ENCODE results near the gene ANKLE1. TPM values are rescaled to one million over a fixed set of nuclear protein-coding genes. Genes with fewer than 3 reads are reported as not detected.

ANKLE1 gene
- polyA plus RNA-seq, 1 donor, result 1.6 TPM

GRCh38 chr19:17306285-17306714 lies 24.6 kb downstream of the ANKLE1 start:
- no peak for DNase-seq

DNA sequence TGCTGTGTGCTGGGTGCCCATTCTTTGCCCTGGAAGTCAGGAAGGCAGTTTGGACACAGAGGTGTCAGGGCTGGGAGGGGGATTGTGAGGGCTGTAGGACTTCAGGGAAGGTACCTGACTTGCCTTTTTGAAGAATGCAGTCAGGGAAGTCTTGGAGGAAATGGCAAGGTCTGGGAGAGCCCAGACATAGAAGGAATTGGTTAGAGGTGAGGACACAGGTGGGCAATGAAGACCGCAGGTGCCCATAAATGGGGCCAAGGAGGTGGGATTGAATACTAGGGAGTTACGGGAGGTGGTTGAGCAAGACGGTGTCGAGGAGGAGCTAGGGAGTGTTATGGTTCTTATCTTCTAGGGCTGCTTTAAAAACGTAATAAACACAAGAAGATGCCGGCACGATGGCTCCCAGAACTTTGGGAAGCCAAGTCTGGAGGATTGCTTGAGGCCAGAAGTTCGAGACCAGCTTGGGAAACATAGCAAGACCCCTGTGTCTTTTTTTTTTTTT lies 26.2 kb downstream of the ANKLE1 start:
- DNase-seq, result no peak

GRCh38 chr19:17309198-17309964 lies 27.7 kb downstream of the ANKLE1 start, which contains the start of gene DDA1:
Gene DDA1 (plus strand): TSS chr19:17309563. CDS start chr19:17309655, 92 bp downstream.
- peak; percentile 99 for DNase-seq

DNA sequence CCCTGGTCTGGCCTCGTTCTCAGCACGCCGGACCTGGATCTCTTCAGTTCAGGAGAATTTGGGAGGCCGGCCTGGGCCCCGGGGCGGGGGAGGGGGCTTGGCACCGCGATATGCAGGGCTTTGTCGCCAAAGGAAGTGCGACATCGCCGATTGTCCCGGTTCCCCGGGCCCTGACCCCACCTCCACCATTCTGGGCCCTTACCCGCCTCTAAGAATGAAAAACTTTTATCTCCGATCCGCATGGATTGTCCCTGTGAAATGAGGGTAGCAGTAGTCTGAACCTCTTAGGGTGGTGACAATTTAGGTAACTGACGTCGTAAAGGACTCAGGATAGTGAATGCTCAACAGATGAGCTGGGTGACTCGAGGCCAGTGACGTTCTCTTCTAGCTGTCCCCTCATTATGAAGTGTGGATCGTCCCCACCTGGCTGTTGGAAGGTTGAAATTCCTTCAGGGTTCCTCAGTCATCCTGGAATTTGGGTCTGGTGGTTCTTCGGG lies 28.3 kb downstream of the ANKLE1 start:
- DNase-seq, result no peak

DNA sequence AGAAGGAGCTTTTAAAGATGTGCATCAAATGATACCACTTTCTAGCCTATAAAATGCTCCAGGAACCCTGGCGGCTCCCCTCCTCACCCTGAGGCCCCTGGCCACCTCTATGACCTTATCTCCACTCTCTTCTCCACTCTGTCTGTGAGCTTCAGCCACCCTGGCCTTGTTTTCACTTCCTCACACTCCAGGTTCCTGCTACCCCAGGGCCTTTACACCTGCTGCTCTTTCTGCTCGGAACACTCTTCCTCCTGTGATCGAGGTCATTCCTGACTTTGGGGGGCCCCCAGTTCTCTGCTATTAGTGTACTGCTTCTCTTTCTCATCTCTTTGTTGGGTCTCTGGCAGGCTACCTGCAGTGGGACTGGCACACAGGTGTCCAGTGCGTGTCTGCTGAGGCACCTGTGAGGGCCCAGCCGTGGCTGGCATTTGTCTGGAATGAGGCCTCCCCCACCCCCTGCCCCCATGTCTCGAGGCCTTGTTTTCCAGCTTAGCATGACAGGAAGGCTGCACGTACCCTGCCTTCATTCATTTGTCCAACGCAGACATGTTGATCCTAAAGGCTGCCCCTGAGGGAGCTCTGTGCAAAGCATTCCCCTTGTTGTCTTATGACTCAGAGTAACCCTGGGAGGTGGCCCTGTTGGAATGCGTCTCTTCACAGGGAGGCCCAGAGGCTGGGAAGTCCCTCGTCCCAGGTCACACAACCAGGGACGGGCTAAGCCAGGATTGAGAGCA lies 29.9 kb downstream of the ANKLE1 start:
- no peak for DNase-seq

- DNase-seq, result no peak
Measured at GRCh38 chr19:17312189-17313113, 30.8 kb downstream of the ANKLE1 start.

- no peak for DNase-seq
Measured at GRCh38 chr19:17314007-17314593, 32.4 kb downstream of the ANKLE1 start.

GRCh38 chr19:17318966-17319365 lies 37.3 kb downstream of the ANKLE1 start:
- DNase-seq, result no peak

- DNase-seq, result no peak
Measured at GRCh38 chr19:17319473-17320238, 38.0 kb downstream of the ANKLE1 start.

DNA sequence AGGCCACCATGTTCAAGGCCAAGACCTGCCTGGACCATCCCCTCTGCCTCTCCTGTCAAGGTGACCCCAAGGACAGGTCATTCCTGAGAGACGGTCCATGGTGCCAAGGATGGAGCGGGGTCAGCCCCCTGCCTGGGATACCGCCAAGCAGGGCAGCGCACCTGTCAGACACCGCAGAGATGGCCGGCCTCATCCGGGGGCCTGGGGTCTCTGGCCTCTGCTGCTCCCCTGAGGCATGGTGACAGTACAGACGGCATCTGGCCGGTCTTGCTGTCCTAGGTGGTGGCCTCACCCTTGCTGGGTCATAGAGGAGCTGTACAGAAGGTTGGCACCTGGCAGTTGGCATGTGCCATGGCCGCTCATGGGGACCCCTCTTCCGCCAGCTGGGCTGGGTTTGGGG lies 38.7 kb downstream of the ANKLE1 start:
- no peak for DNase-seq

GRCh38 chr19:17321655-17322489 lies 40.2 kb downstream of the ANKLE1 start:
- no peak for DNase-seq

DNA sequence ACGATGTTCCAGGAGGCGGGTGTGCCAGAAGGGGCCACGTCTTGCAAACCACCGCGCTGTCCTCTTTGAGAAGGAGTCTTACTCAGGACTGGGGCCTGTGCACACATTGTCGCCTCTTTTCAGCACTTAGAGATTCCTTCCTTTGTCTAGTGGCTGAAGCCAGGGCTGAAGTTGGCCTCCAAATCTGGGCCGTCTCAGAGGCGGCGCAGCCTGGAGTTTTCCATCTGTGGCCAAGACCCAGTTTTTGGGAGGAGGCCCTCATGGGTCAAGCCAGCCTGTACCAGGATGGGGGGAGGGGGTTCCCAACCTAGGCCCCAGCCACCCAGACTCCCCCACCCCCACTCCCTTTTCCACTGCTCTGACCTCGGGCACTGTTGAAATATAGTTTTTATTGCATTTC lies 41.2 kb downstream of the ANKLE1 start:
- DNase-seq, result no peak

DNA sequence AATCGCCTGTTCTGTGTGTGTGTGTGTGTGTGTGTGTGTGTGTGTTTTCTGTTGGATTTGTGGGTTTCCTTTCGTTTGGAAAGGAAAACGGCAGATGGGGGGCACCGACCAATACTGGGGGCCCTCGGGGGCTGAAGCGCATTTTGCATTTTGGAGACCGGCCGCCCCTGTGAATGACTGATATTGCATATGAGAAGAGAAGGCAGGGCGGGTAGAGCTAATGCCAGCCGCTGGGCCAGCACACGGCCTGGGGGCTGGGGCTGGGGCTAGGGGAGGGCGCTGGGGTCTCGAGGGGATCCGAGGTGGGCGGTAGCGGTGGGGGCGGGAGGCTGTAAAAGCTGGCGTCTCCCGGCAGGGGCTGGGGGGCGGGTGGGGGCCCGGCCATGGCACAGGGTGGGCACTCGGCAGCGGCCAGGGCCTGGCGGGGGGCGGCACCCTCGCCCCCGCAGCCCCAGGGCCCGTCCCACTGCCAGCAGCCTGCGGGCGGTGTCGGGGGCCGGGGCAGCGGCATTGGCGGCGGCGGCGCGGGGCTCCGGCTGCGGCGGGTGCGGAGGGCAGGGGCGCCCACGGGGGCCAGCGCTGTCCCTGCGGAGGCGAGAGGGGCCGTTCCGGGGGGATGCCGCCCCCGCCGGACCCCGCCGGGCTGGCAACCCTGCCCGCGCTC lies 41.7 kb downstream of the ANKLE1 start:
- no peak for DNase-seq

GRCh38 chr19:17323964-17324332 lies 42.2 kb downstream of the ANKLE1 start:
- DNase-seq, result no peak

DNA sequence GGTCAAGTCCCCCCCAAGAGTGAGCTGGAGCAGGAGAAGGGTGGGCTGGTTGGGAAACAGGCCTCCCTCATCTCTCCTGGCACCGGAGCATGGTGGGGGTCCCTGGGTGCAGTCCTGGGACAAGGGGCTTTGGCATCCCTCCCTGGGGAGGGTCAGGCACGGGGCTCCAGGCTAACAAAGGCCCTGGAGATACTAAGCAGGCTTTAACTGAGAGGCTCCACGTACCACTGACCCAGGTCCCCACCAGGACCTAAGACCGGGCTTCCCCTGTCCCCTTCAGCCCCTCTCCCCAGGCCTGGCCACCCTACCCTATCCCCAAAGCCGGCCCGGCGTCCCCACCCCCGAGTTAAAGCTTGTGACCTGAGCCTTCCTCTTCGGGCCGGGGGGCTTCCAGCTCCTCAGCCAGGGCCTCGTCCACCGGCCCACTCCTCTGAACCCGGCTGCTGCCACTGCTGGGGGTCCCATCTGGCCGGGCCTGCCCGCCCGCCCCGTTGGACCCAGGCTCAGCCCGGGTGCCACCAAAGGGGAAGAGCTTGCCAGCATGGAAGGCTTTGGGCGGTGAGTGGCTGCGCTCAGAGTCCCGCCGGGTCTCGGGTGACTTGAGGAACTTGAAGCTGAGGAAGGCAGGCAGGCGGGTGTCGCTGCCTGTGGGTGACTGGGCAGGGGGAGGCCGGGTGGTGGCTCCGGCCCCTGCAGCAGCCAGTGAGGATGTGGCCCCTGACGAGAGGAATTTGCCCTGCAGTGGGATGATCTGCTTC lies 42.8 kb downstream of the ANKLE1 start:
- DNase-seq, result no peak

DNA sequence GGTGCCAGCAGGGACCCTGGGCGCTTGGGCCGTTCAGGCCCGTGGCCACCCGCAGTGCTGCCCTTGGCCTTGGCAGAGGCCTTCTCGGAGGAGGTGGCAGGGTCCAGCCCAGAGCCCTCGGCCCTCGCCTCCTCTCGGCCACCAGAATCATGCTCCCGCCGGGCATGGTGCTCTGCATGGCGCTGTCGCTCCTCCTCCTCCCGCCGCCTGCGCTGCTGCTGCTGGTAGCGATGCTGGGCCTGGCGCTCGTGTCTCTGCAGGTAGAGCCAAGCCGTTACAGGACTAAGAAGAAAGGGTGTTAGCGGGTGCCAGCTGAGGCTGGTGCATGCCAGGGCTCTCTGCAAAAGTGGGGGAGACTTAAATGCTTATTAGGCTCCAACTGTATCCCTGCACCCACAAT lies 43.4 kb downstream of the ANKLE1 start:
- no peak for DNase-seq

DNA sequence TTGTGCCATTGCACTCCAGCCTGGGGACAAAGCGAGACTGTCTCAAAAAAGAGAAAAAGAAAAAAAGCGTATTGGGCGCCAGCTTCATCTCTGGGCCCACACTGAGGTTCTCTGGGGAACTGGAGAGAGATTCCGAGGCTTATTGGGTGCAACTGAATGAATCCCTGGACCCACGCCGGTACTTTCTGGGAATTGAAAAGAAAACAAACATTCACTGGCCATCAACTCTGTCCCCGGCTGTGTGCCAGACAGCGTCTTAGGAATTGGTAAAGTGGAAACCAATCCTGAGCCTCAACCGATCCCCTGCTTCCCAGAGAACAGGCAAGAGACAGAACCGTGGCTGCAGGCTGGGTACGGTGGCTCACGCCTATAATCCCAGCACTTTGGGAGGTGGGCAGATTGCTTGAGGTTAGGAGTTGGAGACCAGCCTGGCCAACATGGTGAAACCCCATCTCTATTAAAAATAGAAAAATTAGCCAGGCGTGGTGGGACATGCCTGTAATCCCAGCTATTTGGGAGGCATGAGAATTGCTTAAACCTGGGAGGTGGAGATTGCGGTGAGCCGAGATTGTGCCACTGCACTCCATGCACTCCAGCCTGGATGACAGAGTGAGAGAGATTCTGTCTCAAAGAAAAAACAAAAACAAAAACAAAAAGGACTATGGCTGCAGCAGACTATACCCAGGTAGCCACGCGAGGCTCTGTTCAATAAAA lies 44.3 kb downstream of the ANKLE1 start:
- no peak for DNase-seq

DNA sequence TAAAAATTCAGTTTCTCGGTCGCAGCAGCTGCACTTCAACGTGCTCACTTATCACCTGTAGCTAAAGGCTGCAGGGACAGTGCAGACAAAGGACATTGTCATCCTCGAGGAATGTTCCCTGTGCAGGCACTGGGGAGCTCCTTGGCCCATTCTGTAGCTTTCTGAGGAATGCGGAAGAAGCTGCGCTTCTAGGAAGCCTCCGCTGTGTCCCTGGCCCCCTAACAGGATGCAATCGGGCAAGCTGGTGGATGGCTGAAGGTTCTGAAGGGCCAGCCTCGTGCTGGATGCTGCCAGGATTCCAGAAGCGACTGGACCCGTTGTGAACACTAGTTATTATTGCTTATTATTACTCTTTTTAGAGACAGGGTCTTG lies 44.9 kb downstream of the ANKLE1 start:
- no peak for DNase-seq
